Measurements from ENCODE around the gene RPL4.
"Not testable (repeated sequence)": the region's sequence is repeated elsewhere in the genome, so short reads cannot be mapped to it uniquely, and the experiment has no call there.

Gene RPL4

GRCh38 chr15:66505430-66505811, 766 bp upstream of the RPL4 start:
- Histone ChIP-seq H3K9me3 (ENCODE audit: control insufficient read depth in 1 of 2, low read length in 2 of 2) (no peaks in the 10 kb centered on the region), H3K9ac (ENCODE audit: low read depth in 1 of 2, low read length in 2 of 2) (peak overlapping the region; percentile 91 to 94), H3K27ac (ENCODE audit: low read depth, low read length) (peak overlapping the region; percentile 86), H3K4me3 (ENCODE audit: low read depth in 1 of 2, low read length in 2 of 2) (peak overlapping the region; percentile 97 to 98), H3K36me3 (ENCODE audit: control insufficient read depth in 1 of 2, insufficient read depth in 2 of 2, low read length in 2 of 2) (peaks cover 23 to 29% of the 10 kb centered on the region in 2 donors), H3K27me3 (ENCODE audit: control insufficient read depth in 1 of 2, insufficient read depth in 2 of 2, low read length in 2 of 2) (no peaks in the 10 kb centered on the region), H3K4me1 (ENCODE audit: control insufficient read depth in 1 of 2, insufficient read depth in 2 of 2, low read length in 2 of 2) (peaks cover 19 to 22% of the 10 kb centered on the region in 2 donors)

- Histone ChIP-seq H3K27me3 (ENCODE audit: control insufficient read depth in 1 of 2, insufficient read depth in 2 of 2, low read length in 2 of 2) (no peaks in the 10 kb centered on the region), H3K9me3 (ENCODE audit: control insufficient read depth in 1 of 2, low read length in 2 of 2) (no peaks in the 10 kb centered on the region), H3K27ac (ENCODE audit: low read depth, low read length) (peak overlapping the region; percentile 86), H3K9ac (ENCODE audit: low read depth in 1 of 2, low read length in 2 of 2) (peak overlapping the region; percentile 91 to 94), H3K36me3 (ENCODE audit: control insufficient read depth in 1 of 2, insufficient read depth in 2 of 2, low read length in 2 of 2) (peaks cover 29 to 43% of the 10 kb centered on the region in 2 donors), H3K4me3 (ENCODE audit: low read depth in 1 of 2, low read length in 2 of 2) (peak overlapping the region; percentile 97 to 98), H3K4me1 (ENCODE audit: control insufficient read depth in 1 of 2, insufficient read depth in 2 of 2, low read length in 2 of 2) (peaks cover 19 to 22% of the 10 kb centered on the region in 2 donors)
Observed at GRCh38 chr15:66503780-66504562, 684 bp downstream of the RPL4 start.

GRCh38 chr15:66503041-66503648, 1.5 kb downstream of the RPL4 start:
- not testable (repeated sequence) for H3K27ac ChIP-seq (ENCODE audit: low read depth, low read length); H3K27me3 ChIP-seq (ENCODE audit: control insufficient read depth in 1 of 2, insufficient read depth in 2 of 2, low read length in 2 of 2); H3K9me3 ChIP-seq (ENCODE audit: control insufficient read depth in 1 of 2, low read length in 2 of 2)
- Histone ChIP-seq H3K4me1 (ENCODE audit: control insufficient read depth in 1 of 2, insufficient read depth in 2 of 2, low read length in 2 of 2) (peaks cover 19 to 22% of the 10 kb centered on the region in 2 donors), H3K36me3 (ENCODE audit: control insufficient read depth in 1 of 2, insufficient read depth in 2 of 2, low read length in 2 of 2) (peaks cover 29 to 51% of the 10 kb centered on the region in 2 donors), H3K4me3 (ENCODE audit: low read depth in 1 of 2, low read length in 2 of 2) (peak overlapping the region; percentile 97 to 98), H3K9ac (ENCODE audit: low read depth in 1 of 2, low read length in 2 of 2) (peak overlapping the region; percentile 91 to 94)

DNA sequence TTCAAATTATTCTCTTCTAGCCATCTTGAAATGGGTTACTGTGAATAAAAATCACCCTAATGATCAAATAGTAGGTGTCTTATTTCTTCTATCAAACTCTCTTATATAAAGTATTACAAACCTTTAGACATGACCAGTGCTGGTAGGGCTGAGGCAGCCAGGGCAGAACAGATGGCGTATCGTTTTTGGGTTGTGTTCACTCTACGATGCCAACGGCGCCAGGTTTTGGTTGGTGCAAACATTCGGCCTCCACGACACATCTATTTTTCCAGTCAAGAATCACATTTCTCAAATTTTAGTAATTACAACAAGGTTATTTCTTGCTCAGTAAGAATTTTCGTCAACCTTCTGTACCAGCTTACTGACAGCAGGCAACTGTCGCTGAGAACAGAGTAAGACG, 2.2 kb downstream of the RPL4 start:
- H3K4me1 ChIP-seq (ENCODE audit: control insufficient read depth in 1 of 2, insufficient read depth in 2 of 2, low read length in 2 of 2) = peaks cover 19 to 22% of the 10 kb centered on the region in 2 donors
- no peak overlapping the region for H3K9ac ChIP-seq (ENCODE audit: low read depth in 1 of 2, low read length in 2 of 2)
- H3K27me3 ChIP-seq (ENCODE audit: control insufficient read depth in 1 of 2, insufficient read depth in 2 of 2, low read length in 2 of 2) = no peaks in the 10 kb centered on the region
- H3K27ac ChIP-seq (ENCODE audit: low read depth, low read length) = no peak overlapping the region
- H3K4me3 ChIP-seq (ENCODE audit: low read depth in 1 of 2, low read length in 2 of 2) = peak overlapping the region; percentile 97 to 98
- no peaks in the 10 kb centered on the region for H3K9me3 ChIP-seq (ENCODE audit: control insufficient read depth in 1 of 2, low read length in 2 of 2)
- H3K36me3 ChIP-seq (ENCODE audit: control insufficient read depth in 1 of 2, insufficient read depth in 2 of 2, low read length in 2 of 2) = peaks cover 29 to 52% of the 10 kb centered on the region in 2 donors

- H3K27ac ChIP-seq (ENCODE audit: low read depth, low read length); H3K9ac ChIP-seq (ENCODE audit: low read depth in 1 of 2, low read length in 2 of 2); H3K4me3 ChIP-seq (ENCODE audit: low read depth in 1 of 2, low read length in 2 of 2); H3K9me3 ChIP-seq (ENCODE audit: control insufficient read depth in 1 of 2, low read length in 2 of 2); H3K27me3 ChIP-seq (ENCODE audit: control insufficient read depth in 1 of 2, insufficient read depth in 2 of 2, low read length in 2 of 2): not testable (repeated sequence)
- H3K36me3 ChIP-seq (ENCODE audit: control insufficient read depth in 1 of 2, insufficient read depth in 2 of 2, low read length in 2 of 2) = peaks cover 29 to 55% of the 10 kb centered on the region in 2 donors
- H3K4me1 ChIP-seq (ENCODE audit: control insufficient read depth in 1 of 2, insufficient read depth in 2 of 2, low read length in 2 of 2) = peaks cover 20 to 30% of the 10 kb centered on the region in 2 donors
Observed at GRCh38 chr15:66500346-66500745, 4.3 kb downstream of the RPL4 start.

DNA sequence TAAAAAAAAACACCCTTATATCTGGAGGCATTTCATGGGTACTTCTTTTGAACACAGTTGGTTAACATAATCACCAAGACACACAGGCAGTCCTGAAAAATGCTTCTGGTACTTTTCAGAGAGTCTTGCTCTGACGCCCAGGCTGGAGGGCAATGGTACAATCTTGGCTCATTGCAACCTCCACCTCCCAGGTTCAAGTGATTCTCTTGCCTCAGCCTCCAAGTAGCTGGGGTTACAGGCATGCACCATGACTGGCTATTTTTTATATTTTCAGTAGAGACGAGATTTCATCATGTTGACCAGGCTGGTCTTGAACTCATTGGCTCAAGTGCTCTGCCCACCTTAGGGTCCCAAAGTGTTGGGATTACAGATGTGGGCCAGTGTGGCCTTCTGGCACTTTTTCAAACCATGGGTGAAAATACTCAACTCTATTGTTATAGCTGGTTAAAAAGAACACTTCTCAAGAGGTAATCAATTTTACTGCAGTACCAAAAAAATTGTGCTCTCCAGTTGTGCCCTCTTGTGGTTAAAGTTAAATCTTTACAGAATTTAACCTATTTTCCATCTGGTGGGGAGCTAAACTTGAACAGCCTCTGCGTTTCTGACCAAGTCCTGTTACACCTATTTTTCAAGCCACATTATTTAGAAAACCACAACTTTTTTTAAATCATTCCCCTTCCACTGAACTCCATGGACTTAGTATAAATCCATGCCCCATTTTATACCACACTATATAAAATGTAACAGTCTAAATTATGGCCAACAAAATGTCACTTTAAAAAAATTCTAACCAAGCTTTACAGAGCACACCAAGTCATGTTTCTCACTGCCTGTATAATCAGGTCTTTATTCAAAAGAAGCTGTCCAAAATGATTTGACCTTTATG, 5.9 kb downstream of the RPL4 start:
- no peak overlapping the region for H3K27ac ChIP-seq (ENCODE audit: low read depth, low read length)
- H3K36me3 ChIP-seq (ENCODE audit: control insufficient read depth in 1 of 2, insufficient read depth in 2 of 2, low read length in 2 of 2) = peaks cover 36 to 70% of the 10 kb centered on the region in 2 donors
- no peak overlapping the region for H3K9ac ChIP-seq (ENCODE audit: low read depth in 1 of 2, low read length in 2 of 2)
- no peaks in the 10 kb centered on the region for H3K27me3 ChIP-seq (ENCODE audit: control insufficient read depth in 1 of 2, insufficient read depth in 2 of 2, low read length in 2 of 2)
- no peaks in the 10 kb centered on the region for H3K9me3 ChIP-seq (ENCODE audit: control insufficient read depth in 1 of 2, low read length in 2 of 2)
- H3K4me3 ChIP-seq (ENCODE audit: low read depth in 1 of 2, low read length in 2 of 2) = no peak overlapping the region
- peaks cover 20 to 29% of the 10 kb centered on the region in 2 donors for H3K4me1 ChIP-seq (ENCODE audit: control insufficient read depth in 1 of 2, insufficient read depth in 2 of 2, low read length in 2 of 2)

DNA sequence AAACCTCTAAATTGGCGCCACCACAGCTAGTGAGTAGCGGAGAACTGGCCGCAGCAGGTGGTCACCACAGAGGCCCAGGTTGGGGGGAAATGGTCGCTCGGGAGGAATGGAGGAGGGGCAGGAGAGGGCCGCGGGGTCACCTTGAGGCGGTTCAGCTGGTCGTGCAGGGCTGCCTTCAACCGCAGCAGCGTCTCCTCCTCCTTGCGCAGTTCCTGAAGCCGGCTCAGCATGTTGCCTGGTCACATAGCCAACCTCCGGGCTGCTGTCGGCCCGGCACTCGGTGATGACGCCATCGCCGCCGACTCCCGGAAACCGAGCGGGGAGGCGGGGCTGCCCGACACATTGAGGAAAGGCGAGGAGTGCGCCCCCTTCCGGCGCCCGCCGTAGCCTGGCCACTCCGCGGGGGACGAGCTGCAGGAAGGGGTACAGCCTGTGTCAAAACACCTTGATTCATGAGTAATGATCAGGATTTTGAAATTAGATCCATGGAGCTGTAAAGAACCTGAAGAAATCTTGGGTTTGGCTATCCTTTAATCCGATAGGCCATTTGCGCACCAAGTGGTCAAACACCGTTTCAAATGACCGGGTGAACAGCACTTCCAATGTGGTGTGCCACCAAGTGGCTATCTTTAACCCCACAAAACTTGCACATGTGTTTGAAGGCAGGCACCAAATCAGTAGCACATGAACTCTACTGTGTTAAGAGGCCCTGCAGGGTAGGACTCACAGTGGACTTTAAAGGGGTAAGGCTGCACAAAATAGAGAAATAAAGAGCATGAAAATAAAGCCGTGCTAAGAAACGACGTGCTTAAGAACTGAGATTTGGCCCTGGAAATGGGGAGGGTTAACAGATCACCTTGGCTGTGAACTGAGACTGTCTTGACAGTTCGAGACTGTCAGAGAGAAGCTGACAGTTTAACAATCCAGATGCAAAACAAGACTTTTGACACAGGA, 6.9 kb downstream of the RPL4 start, which contains the start of gene SNAPC5:
Gene SNAPC5, minus strand, starts transcription at position 261 of the 954 bp plus-strand sequence. Its CDS starts 31 bp downstream, at position 230.
- Histone ChIP-seq H3K36me3 (ENCODE audit: control insufficient read depth in 1 of 2, insufficient read depth in 2 of 2, low read length in 2 of 2) (peaks cover 37 to 68% of the 10 kb centered on the region in 2 donors), H3K4me1 (ENCODE audit: control insufficient read depth in 1 of 2, insufficient read depth in 2 of 2, low read length in 2 of 2) (peaks cover 10 to 19% of the 10 kb centered on the region in 2 donors), H3K27me3 (ENCODE audit: control insufficient read depth in 1 of 2, insufficient read depth in 2 of 2, low read length in 2 of 2) (no peaks in the 10 kb centered on the region), H3K9ac (ENCODE audit: low read depth in 1 of 2, low read length in 2 of 2) (peak within 1 kb of the TSS; percentile 92 to 98), H3K4me3 (ENCODE audit: low read depth in 1 of 2, low read length in 2 of 2) (peak within 1 kb of the TSS; percentile 98 to 99), H3K27ac (ENCODE audit: low read depth, low read length) (peak within 1 kb of the TSS; percentile 79), H3K9me3 (ENCODE audit: control insufficient read depth in 1 of 2, low read length in 2 of 2) (no peaks in the 10 kb centered on the region)

- Histone ChIP-seq H3K9ac (ENCODE audit: low read depth in 1 of 2, low read length in 2 of 2) (peak overlapping the region; percentile 92 to 98), H3K27me3 (ENCODE audit: control insufficient read depth in 1 of 2, insufficient read depth in 2 of 2, low read length in 2 of 2) (no peaks in the 10 kb centered on the region), H3K4me3 (ENCODE audit: low read depth in 1 of 2, low read length in 2 of 2) (peak overlapping the region; percentile 98 to 99), H3K36me3 (ENCODE audit: control insufficient read depth in 1 of 2, insufficient read depth in 2 of 2, low read length in 2 of 2) (peaks cover 30 to 63% of the 10 kb centered on the region in 2 donors), H3K9me3 (ENCODE audit: control insufficient read depth in 1 of 2, low read length in 2 of 2) (no peaks in the 10 kb centered on the region), H3K27ac (ENCODE audit: low read depth, low read length) (peak overlapping the region; percentile 79), H3K4me1 (ENCODE audit: control insufficient read depth in 1 of 2, insufficient read depth in 2 of 2, low read length in 2 of 2) (peaks cover 6 to 15% of the 10 kb centered on the region in 2 donors)
Observed at GRCh38 chr15:66496951-66497501, 7.6 kb downstream of the RPL4 start.

GRCh38 chr15:66494262-66494661, 10.4 kb downstream of the RPL4 start:
- no peaks in the 10 kb centered on the region for H3K9me3 ChIP-seq (ENCODE audit: control insufficient read depth in 1 of 2, low read length in 2 of 2)
- H3K4me1 ChIP-seq (ENCODE audit: control insufficient read depth in 1 of 2, insufficient read depth in 2 of 2, low read length in 2 of 2) = peaks cover 6 to 15% of the 10 kb centered on the region in 2 donors
- no peak overlapping the region for H3K9ac ChIP-seq (ENCODE audit: low read depth in 1 of 2, low read length in 2 of 2)

More at GRCh38 chr15:66494262-66494661, 10.4 kb downstream of the RPL4 start:
- no peak overlapping the region for H3K4me3 ChIP-seq (ENCODE audit: low read depth in 1 of 2, low read length in 2 of 2)
- H3K36me3 ChIP-seq (ENCODE audit: control insufficient read depth in 1 of 2, insufficient read depth in 2 of 2, low read length in 2 of 2) = peaks cover 8 to 61% of the 10 kb centered on the region in 2 donors
- H3K27me3 ChIP-seq (ENCODE audit: control insufficient read depth in 1 of 2, insufficient read depth in 2 of 2, low read length in 2 of 2) = no peaks in the 10 kb centered on the region
- no peak overlapping the region for H3K27ac ChIP-seq (ENCODE audit: low read depth, low read length)
